ENCODE measurements around the gene RIMOC1. TPM values are rescaled to one million over a fixed set of nuclear protein-coding genes. Genes with fewer than 3 reads are reported as not detected.
"Not testable (repeated sequence)": the region's sequence is repeated elsewhere in the genome, so short reads cannot be mapped to it uniquely, and the experiment has no call there.

The RIMOC1 gene
- total RNA-seq, 1 donor from 2014 or later = 12.9 TPM

- ATAC-seq (no peak), DNase-seq (ENCODE audit: missing footprints) (no peak)
- intact Hi-C loops (cut with DNase I) = no loop called here
These were observed 28.6 kb downstream of the RIMOC1 start for GRCh38 chr5:41932770-41933169.

- intact Hi-C loops (cut with DNase I) = no loop called here
- DNase-seq (ENCODE audit: missing footprints) = no peak
- ATAC-seq = no peak
These were observed 31.4 kb downstream of the RIMOC1 start for GRCh38 chr5:41935544-41935943.

- ATAC-seq (no peak), DNase-seq (ENCODE audit: missing footprints) (no peak)
- intact Hi-C loops (cut with DNase I) = no loop called here
These were observed 36.5 kb downstream of the RIMOC1 start for GRCh38 chr5:41940641-41941040.

- DNase-seq (ENCODE audit: missing footprints); intact Hi-C loops (cut with DNase I); ATAC-seq: not testable (repeated sequence)
These were observed 41.3 kb downstream of the RIMOC1 start for GRCh38 chr5:41945332-41945955.

GRCh38 chr5:41951224-41951623 is 47.1 kb downstream of the RIMOC1 start:
- intact Hi-C loops (cut with DNase I) = no loop called here

More at GRCh38 chr5:41951224-41951623, 47.1 kb downstream of the RIMOC1 start:
- ATAC-seq = no peak
- DNase-seq (ENCODE audit: missing footprints) = no peak

Other genes starting within 250 kb of the RIMOC1 start
- gene OXCT1, start 33.9 kb upstream of the RIMOC1 start, total RNA-seq = 128 TPM
- 3.6 TPM for gene FBXO4, start 20.9 kb downstream of the RIMOC1 start, total RNA-seq